ENCODE measurements around the gene DHRS13.
"Not testable (repeated sequence)": the region's sequence is repeated elsewhere in the genome, so short reads cannot be mapped to it uniquely, and the experiment has no call there.

Gene DHRS13

DNA sequence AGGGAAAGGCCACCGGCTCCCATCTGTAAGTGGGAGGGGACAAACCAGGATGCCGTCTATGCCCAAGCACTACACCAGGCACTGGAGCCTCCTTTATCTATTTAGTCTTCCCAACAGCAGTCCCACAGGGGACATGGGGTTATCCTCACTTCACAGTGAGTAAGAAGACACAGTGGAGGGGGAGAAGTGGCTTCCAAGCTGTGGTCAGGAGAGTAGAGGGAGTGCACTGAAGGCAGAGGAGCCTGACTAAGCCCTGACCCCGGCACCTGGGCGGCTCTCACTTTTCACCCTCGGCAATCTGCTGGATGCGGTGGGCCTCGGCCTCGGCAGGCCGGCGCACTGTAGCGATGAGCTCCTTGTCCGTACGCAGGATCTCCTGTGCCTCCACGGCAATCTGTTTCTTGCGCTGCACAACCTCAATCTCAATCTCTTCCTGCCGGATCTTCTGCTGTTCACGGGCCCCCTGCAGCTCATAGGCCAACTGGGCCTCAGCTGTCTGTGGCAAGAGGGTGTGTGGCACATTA is 21.3 kb downstream of the DHRS13 start:
- DNase-seq = no peak

- no peak for DNase-seq
These were observed 22.3 kb downstream of the DHRS13 start for GRCh38 chr17:28880572-28880945.

- no peak for DNase-seq
These were observed 22.9 kb downstream of the DHRS13 start for GRCh38 chr17:28879886-28880571.

DNA sequence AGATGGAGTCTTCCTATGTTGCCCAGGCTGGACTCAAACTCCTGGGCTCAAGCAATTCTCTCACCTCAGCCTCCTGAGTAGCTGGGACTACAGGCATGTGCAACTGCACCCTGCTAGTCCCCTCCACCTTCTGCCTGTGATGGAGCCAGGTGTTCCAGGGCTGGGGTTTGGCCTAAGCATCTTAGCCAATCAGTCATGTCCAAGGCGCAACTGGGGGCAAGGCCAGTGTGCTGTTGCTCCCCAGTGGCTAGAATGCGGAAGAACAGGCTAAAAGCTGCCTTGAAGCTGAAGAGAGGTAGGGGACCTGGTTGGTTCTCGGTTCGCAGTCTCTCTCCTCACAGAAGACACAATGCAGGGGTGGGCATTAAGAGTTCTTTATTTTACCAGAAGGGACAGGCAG is 23.9 kb downstream of the DHRS13 start:
- peak; percentile 40 for DNase-seq

GRCh38 chr17:28878158-28878910 is 24.5 kb downstream of the DHRS13 start:
- no peak for DNase-seq

DNA sequence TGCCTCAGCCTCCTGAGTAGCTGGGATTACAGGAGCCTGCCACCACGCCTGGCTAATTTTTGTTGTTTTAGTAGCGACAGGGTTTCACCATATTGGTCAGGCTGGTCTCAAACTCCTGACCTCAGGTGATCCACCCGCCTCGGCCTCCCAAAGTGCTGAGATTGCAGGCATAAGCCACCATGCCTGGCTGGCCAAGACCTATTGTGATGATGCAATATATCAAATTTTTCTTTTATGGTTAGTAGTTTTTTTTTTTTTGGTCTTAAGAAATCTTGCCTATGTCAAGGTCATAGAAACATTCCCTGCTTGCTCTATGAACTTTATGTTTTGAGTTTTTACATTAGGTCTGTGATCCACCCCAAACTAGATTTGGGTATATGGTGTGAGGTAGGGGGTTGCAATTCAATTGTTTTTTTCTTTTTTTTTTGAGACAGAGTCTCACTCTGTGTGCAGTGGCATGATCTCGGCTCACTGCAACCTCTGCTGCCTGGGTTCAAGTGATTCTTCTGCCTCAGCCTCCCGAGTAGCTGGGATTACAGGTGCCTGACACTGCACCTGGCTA is 25.6 kb downstream of the DHRS13 start:
- not testable (repeated sequence) for DNase-seq

GRCh38 chr17:28875848-28876550 is 26.9 kb downstream of the DHRS13 start:
- no peak for DNase-seq

DNA sequence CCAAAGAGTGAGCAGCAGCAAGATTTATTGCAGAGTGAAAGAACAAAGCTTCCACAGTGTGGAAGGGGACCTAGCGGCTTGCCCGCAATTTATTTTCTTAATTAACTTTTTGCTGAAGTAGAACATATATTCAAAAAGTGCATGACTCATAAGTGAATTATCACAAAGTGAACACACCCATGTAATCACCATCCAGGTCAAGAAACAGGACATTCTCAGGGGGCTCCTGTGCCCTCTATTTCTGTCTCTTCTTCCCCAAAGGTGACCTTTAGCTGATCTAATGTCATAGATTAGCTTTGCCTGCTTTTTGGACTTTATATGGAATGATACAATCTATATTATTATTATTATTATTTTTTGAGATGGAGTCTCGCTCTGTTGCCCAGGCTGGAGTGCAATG is 28.1 kb downstream of the DHRS13 start:
- no peak for DNase-seq

DNA sequence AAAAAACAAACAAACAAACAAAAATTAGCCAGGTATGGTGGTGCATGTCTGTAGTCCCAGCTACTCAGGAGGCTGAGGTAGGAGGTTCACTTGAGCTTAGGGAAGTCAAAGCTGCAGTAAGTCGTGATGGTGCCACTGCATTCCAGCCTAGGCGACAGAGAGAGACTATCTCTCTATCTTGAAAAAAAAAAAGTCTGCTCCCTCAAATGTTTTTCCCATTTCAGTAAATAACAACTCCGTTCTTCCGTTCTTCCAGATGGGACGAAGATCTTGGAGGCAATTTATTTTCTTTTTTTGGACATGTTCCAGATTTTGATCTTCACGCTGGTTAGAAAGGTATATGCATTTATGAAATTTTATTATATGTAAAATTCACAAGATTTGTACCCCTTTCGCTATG is 29.0 kb downstream of the DHRS13 start:
- no peak for DNase-seq

- no peak for DNase-seq
These were observed 31.8 kb downstream of the DHRS13 start for GRCh38 chr17:28871056-28871579.

GRCh38 chr17:28867276-28867675 is 35.6 kb downstream of the DHRS13 start:
- DNase-seq = no peak

- DNase-seq = no peak
These were observed 36.7 kb downstream of the DHRS13 start for GRCh38 chr17:28865946-28866752.

DNA sequence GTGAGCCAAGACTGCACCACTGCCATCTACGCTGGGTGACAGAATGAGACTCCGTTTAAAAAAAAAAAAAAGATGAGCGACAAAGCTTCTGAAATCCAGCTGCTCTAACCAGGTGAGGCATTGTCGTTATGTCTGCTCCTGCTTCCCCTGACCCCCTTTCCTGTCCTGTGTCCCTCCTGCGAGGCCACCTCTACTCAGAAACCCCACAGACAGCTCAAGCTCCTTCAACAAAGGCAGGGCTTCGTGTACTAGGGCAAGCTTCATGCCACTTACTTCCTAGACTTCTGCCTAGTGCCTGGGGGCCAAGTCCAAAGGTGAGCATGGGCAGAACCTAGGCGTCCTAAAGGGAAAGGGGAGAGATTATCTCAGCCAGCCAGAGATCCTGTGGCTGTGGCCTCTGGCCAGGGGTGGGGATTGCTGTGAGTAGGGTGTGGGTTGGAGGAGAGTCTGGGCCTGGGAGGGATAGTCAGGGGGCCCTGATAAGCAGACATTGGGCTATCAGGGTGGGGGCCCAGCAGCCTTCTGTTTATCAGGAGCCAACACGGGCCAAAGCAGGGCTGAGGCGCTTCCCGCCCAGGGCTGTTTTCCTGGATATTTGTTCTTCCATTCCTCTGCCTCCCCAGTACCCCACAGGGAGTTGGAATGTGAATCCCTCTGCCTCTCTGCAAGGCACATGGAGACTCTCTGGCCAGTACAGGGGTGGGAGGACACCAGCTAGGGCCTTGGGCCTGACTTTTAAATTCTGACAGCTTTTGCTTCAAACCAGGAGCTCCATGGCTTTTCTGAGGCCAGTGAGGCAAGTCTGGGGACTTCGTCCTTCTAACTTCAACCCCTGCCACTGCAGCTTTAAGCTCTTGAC is 37.7 kb downstream of the DHRS13 start:
- DNase-seq = no peak

DNA sequence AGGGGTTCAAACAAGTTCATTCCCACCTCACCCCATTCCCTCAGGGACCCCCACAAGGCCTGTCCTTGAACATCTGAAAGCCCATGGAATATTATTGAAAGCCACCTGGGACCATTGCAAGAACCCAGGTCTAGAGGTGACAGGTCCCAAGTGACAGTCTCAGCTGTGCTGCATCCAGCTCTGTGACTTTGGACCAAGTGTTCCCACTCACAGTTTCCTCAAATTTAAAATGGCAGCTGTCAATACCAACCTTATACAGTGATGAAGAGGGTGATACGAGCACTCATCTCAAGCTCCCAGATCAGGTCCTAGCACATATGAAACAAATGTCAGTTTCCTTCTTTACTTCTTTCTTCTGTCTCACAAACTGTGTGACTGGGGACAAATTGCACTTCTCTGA is 38.9 kb downstream of the DHRS13 start:
- DNase-seq = no peak

DNA sequence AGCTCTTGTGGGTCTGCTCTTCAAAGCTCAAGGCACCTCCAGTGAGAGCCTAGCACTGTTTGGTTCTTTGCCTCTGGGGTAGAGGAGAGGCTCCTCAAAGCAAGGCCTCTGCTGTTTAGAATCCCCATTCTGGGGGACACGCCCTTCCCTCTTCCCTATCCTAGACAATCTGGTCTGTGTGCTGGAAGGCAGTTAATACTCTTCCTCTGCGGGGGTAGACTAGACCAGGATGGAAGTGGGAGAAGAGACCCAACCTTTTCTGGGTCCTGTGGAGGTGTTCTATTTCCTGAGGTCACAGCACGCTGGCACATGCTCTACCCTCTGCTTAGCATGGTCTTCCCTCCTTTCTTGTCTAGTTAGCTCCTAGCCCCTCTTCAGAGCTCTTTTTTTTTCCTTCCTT is 40.3 kb downstream of the DHRS13 start:
- no peak for DNase-seq

GRCh38 chr17:28861393-28862203 is 41.3 kb downstream of the DHRS13 start:
- DNase-seq = no peak

DNA sequence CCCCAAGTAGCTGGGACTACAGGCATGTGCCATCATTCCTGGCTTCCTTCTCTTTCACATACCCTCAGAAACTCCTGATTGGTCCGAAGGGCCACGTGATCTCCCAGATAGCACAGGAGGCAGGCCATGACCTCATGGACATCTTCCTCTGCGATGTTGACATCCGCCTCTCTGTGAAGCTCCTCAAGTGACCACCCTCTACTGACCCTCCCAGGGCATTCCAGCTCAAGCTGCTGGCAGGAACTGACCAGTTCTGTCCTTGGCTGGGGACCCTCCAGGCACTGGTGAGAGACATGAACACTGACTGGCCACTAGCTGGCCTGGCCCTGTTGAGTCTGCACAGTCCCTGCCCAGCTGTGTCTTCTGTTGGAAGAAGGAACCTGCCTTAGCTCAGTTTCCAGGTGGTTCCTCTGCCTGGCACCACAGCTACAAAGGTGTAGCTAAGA is 42.5 kb downstream of the DHRS13 start:
- no peak for DNase-seq

- DNase-seq = no peak
These were observed 44.0 kb downstream of the DHRS13 start for GRCh38 chr17:28858801-28859355.

GRCh38 chr17:28857905-28858800 is 44.7 kb downstream of the DHRS13 start:
- no peak for DNase-seq
